Right lobe of liver (tissue), 4 donors: ENCODE measurements around the gene ANKRD11.

Experiments
- POLR2A ChIP-seq: fragments of 450-650 bp; IDR thresholded peaks from one replicate; pipeline ENCODE4 v1.6.1; 2017; ENCODE audit warnings: antibody characterized with exemption, mild to moderate bottlenecking
- TF ChIP-seq, protein P1 (sequence below), 4 donors: fragments of 200-600 bp in 3 of 4; fragments of 450-650 bp in 1 of 4; IDR thresholded peaks; one replicate each; pipeline versions ENCODE4 v1.5.1 to v1.8.0; 2016 to 2022; ENCODE audit warnings: antibody characterized with exemption in 4 of 4, mild to moderate bottlenecking in 2 of 4
- donor health status: DM: no; HTN: no; CAD: no.
- donor health status: DM: no; HTN: no; CAD: no.
- donor health status: DM: no; HTN: yes; CAD: no.

DNA sequence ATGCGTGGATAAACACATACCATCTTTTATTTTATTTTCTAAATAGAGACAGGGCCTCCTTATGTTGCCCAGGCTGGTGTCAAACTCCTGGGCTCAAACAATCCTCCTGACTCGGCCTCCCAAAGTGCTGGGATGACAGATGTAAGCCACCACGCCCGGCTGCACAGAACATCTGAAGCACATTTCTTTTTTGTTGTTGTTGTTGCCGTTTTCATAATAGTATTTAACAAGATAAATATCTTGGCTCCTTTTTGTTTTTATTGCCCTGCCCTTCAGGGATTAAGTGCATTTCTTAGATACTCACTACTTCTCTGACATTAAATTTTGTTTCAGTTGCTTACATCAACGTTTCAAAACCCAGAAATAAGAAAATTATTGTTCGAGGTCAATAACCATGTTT, 37.4 kb downstream of the ANKRD11 start:
- TF ChIP-seq, protein P1, sequence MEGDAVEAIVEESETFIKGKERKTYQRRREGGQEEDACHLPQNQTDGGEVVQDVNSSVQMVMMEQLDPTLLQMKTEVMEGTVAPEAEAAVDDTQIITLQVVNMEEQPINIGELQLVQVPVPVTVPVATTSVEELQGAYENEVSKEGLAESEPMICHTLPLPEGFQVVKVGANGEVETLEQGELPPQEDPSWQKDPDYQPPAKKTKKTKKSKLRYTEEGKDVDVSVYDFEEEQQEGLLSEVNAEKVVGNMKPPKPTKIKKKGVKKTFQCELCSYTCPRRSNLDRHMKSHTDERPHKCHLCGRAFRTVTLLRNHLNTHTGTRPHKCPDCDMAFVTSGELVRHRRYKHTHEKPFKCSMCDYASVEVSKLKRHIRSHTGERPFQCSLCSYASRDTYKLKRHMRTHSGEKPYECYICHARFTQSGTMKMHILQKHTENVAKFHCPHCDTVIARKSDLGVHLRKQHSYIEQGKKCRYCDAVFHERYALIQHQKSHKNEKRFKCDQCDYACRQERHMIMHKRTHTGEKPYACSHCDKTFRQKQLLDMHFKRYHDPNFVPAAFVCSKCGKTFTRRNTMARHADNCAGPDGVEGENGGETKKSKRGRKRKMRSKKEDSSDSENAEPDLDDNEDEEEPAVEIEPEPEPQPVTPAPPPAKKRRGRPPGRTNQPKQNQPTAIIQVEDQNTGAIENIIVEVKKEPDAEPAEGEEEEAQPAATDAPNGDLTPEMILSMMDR (IDR thresholded peaks at IDR 0.05), result no peak
- no peak for TF ChIP-seq POLR2A
